Measurements from ENCODE around the gene MORF4L2. TPM values are rescaled to one million over a fixed set of nuclear protein-coding genes. Genes with fewer than 3 reads are reported as not detected.

The MORF4L2 gene
- total and polyA plus RNA-seq, 2 of the 8 experiments (the other 6 are each of a cell fraction or from before 2014, with no cell fraction given) = 235 to 373 TPM

DNA sequence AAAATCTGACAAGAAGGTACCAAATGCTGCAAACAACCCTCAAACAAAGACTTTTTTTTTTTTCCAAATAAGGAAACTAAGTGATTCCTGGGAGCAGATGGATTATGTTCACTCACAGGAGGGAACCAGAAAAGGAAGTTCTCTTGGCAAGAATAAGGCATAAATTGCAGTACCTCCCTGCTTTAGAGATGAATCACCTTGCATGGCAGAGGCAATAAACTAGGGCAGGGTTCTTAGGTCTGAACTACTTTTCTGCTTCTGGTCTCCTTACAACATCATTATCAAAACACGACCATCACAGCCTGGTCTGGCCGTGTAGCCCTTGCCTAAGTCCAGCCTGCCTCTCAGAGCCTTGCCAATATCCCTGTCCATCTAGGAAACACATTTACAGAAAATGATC is 30.5 kb upstream of the MORF4L2 start (continued):
- TF ChIP-seq CBX5 (IDR thresholded peaks at IDR 0.05; ENCODE audit: low read depth, low read length) (no peak), SIRT6 (IDR thresholded peaks at IDR 0.05; ENCODE audit: low read length) (no peak)
